Lower lobe of right lung (tissue), 2 donors: Measurements from ENCODE around the gene DUS1L. TPM values are rescaled to one million over a fixed set of nuclear protein-coding genes. Genes with fewer than 3 reads are reported as not detected.

Experiments used
- ATAC-seq, 2 donors: fragments of 200-7000 bp; cut with Tn5 transposase; one replicate each; pipeline ENCODE4 v1.9.1; 2020 to 2022; ENCODE audit warnings: mild to moderate bottlenecking in 2 of 2, moderate library complexity in 2 of 2
- DNase-seq: peaks from one replicate; pipeline ENCODE4 v3.0.0-alpha.2; 2020
- H3K27ac ChIP-seq: fragments of 200-600 bp; one replicate; pipeline ENCODE4 v1.8.0; 2022
- H3K27me3 ChIP-seq: fragments of 200-600 bp; one replicate; pipeline ENCODE4 v1.8.0; 2022; ENCODE audit warnings: low read depth
- H3K36me3 ChIP-seq: fragments of 200-600 bp; one replicate; pipeline ENCODE4 v1.8.0; 2022; ENCODE audit warnings: mild to moderate bottlenecking
- H3K4me1 ChIP-seq: fragments of 200-600 bp; one replicate; pipeline ENCODE4 v1.8.0; 2022
- H3K4me3 ChIP-seq: fragments of 200-600 bp; one replicate; pipeline ENCODE4 v1.8.0; 2022; ENCODE audit warnings: mild to moderate bottlenecking
- H3K9me3 ChIP-seq: fragments of 200-600 bp; one replicate; pipeline ENCODE4 v1.8.0; 2022
- CTCF ChIP-seq: fragments of 200-600 bp; IDR thresholded peaks from one replicate; pipeline ENCODE4 v1.8.0; 2022; ENCODE audit warnings: antibody characterized with exemption, mild to moderate bottlenecking
- intact Hi-C: fragments of 100-400 bp; cut with DNase I; formaldehyde crosslinking; loops from one replicate; pipeline ENCODE4 v1.11.0; 2022
- long read RNA-seq: library from polyadenylated mRNA; unstranded; transcript quantifications from one replicate; pipeline ENCODE4 v2.0.0, GENCODE V29; 2021
- total RNA-seq: library from RNA; stranded (reverse); fragmentation: NEBNext Ultra II Directional; extraction: Animal tissue kit (Norgen Biotek cat#: 25700); gene quantifications from one replicate; pipeline ENCODE4 v1.2.1, GENCODE V29; 2021
- donor health status: DM: no; HTN: yes; CAD: no; lungs with severe emphysema.

The DUS1L gene
- total RNA-seq: 85.1 TPM
- long read RNA-seq, partial matches to known transcripts: 23 of 309 reads
- long read RNA-seq, other reads (novel, unspliced or antisense): 283 of 309 reads

GRCh38 chr17:82065638-82066303 lies at the start of gene DUS1L:
Gene DUS1L (minus strand): TSS chr17:82065804. CDS start chr17:82065059, 745 bp downstream.
- DNase-seq (peak; percentile 79), ATAC-seq (peak; percentile 88 to 90)
- Histone ChIP-seq H3K27ac (peak within 1 kb of the TSS; percentile 94), H3K4me1 (peaks cover 26% of the 10 kb centered on the region), H3K27me3 (no peaks in the 10 kb centered on the region), H3K36me3 (peaks cover 29% of the 10 kb centered on the region), H3K9me3 (no peaks in the 10 kb centered on the region), H3K4me3 (peak within 1 kb of the TSS; percentile 94)
- TF ChIP-seq CTCF: no peak
- intact Hi-C loops: no loop called here

- ATAC-seq (no peak), DNase-seq (no peak)
- Histone ChIP-seq H3K9me3 (no peaks in the 10 kb centered on the region), H3K4me3 (no peak overlapping the region), H3K4me1 (peaks cover 8% of the 10 kb centered on the region), H3K36me3 (peaks cover 6% of the 10 kb centered on the region), H3K27ac (peak overlapping the region; percentile 72), H3K27me3 (no peaks in the 10 kb centered on the region)
- no peak for TF ChIP-seq CTCF
- intact Hi-C loops: no loop called here
These were observed 49.3 kb upstream of the DUS1L start for GRCh38 chr17:82114872-82115271.

- H3K36me3 ChIP-seq: peaks cover 6% of the 10 kb centered on the region
- peak overlapping the region; percentile 72 for H3K27ac ChIP-seq
- H3K4me3 ChIP-seq: no peak overlapping the region
- no peak for DNase-seq
- H3K27me3 ChIP-seq: no peaks in the 10 kb centered on the region
- no peak for TF ChIP-seq CTCF
- intact Hi-C loops: no loop called here
- no peaks in the 10 kb centered on the region for H3K9me3 ChIP-seq
- no peak for ATAC-seq
- H3K4me1 ChIP-seq: peaks cover 4% of the 10 kb centered on the region
These were observed 48.8 kb upstream of the DUS1L start for GRCh38 chr17:82114447-82114846.

- Histone ChIP-seq H3K36me3 (peaks cover 6% of the 10 kb centered on the region), H3K4me3 (no peak overlapping the region), H3K9me3 (no peaks in the 10 kb centered on the region), H3K4me1 (peaks cover 4% of the 10 kb centered on the region), H3K27me3 (no peaks in the 10 kb centered on the region), H3K27ac (peak overlapping the region; percentile 72)
- DNase-seq (no peak), ATAC-seq (peak in 1 of 2 donors; percentile 2)
- TF ChIP-seq CTCF: no peak
- intact Hi-C loops: no loop called here
These were observed 48.3 kb upstream of the DUS1L start for GRCh38 chr17:82113941-82114340.

GRCh38 chr17:82113422-82113821 lies 47.8 kb upstream of the DUS1L start:
- no peak for TF ChIP-seq CTCF
- Histone ChIP-seq H3K4me1 (peaks cover 5% of the 10 kb centered on the region), H3K36me3 (peaks cover 6% of the 10 kb centered on the region), H3K27ac (peak overlapping the region; percentile 72), H3K9me3 (no peaks in the 10 kb centered on the region), H3K27me3 (no peaks in the 10 kb centered on the region), H3K4me3 (no peak overlapping the region)
- DNase-seq: peak; percentile 56
- ATAC-seq: peak; percentile 51 to 54
- intact Hi-C loops: no loop called here
